ENCODE measurements around the gene METRN. TPM values are rescaled to one million over a fixed set of nuclear protein-coding genes. Genes with fewer than 3 reads are reported as not detected.

METRN gene
- total RNA-seq, 4 donors from 2014 or later: 4.9 to 47.2 (median 35.2) TPM

DNA sequence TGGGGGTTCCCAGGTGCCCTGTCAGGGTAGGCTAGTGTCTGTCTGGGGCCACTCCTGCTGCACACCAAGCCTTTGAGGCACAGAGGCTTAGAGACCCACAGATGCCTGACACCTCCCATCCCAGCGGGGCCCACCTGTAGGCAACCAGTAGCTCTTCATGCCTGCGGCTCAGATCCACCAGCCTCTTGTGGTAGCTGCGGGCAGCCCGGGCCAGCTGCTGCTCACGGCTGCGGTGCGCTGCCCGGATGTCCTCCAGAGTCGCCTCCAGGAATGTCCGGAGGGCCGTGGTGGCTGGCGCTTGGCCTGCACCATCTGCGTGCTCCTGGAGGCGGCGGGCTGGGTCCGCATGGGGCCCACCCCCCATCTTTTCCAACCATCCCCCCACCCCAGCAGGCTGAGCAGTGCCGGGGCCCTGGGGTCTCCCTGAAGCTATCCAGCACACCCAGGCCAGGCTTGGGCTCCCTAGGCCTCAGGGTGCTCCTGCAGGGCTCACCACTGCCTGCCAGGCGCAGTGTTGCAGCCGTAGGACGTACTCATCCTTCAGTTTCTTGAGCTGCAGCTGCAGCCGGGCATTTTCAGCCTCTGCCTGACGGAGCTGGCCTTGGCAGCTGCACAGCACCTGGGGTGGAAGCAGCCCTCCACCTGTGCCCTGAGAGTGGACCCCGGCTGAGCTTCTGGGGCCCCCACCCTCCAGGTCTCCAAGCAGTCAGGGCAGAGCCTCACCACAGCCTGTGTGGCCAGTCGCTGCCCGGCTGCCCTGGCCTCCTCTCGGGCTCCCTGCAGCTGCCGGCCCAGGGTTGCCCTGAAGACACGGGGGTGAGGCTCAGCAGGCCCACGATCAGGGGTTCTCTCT lies 9.5 kb downstream of the METRN start:
- Histone ChIP-seq H3K9me3 (no peaks in the 10 kb centered on the region), H3K36me3 (no peaks in the 10 kb centered on the region), H3K27me3 (peaks cover 45% of the 10 kb centered on the region), H3K4me3 (no peak overlapping the region), H3K27ac (no peak overlapping the region), H3K4me1 (peaks cover 35 to 52% (median 47%) of the 10 kb centered on the region in 4 donors)
- no peak for DNase-seq
- WGBS, 2 donors (ENCODE audit: low coverage in 1 of 2): 51% methylated on average over 26 of the region's 29 CpGs; no CpG with 5 or more reads in 1 of the 2 donors
- TF ChIP-seq EP300 (IDR thresholded peaks at IDR 0.05; ENCODE audit: low read depth) (no peak), POLR2AphosphoS5 (IDR thresholded peaks at IDR 0.05) (no peak), POLR2A (IDR thresholded peaks at IDR 0.05) (no peak)
- TF ChIP-seq, protein P1, sequence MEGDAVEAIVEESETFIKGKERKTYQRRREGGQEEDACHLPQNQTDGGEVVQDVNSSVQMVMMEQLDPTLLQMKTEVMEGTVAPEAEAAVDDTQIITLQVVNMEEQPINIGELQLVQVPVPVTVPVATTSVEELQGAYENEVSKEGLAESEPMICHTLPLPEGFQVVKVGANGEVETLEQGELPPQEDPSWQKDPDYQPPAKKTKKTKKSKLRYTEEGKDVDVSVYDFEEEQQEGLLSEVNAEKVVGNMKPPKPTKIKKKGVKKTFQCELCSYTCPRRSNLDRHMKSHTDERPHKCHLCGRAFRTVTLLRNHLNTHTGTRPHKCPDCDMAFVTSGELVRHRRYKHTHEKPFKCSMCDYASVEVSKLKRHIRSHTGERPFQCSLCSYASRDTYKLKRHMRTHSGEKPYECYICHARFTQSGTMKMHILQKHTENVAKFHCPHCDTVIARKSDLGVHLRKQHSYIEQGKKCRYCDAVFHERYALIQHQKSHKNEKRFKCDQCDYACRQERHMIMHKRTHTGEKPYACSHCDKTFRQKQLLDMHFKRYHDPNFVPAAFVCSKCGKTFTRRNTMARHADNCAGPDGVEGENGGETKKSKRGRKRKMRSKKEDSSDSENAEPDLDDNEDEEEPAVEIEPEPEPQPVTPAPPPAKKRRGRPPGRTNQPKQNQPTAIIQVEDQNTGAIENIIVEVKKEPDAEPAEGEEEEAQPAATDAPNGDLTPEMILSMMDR (IDR thresholded peaks at IDR 0.05): no peak
- intact Hi-C loops (cut with DNase I; ENCODE audit: low total_unique reads) (no loop called here), in situ Hi-C loops (cut with MboI; ENCODE audit: low pct_ligation_motif_present in 1 of 4, low pct_unique_long_range_greater_than_20kb in 1 of 4, low sequenced_read_pairs in 3 of 4) (no loop called here)

GRCh38 chr16:725041-725376 lies 10.1 kb downstream of the METRN start:
- 67% methylated on average over 2 of the region's 7 CpGs; no CpG with 5 or more reads in 1 of the 2 donors for WGBS, 2 donors (ENCODE audit: low coverage in 1 of 2)
- intact Hi-C loops (cut with DNase I; ENCODE audit: low total_unique reads): no loop called here
- Histone ChIP-seq H3K36me3 (no peaks in the 10 kb centered on the region), H3K4me1 (peaks cover 31 to 48% (median 42%) of the 10 kb centered on the region in 4 donors), H3K9me3 (no peaks in the 10 kb centered on the region), H3K27ac (no peak overlapping the region), H3K27me3 (peaks cover 45% of the 10 kb centered on the region), H3K4me3 (no peak overlapping the region)
- TF ChIP-seq EP300 (IDR thresholded peaks at IDR 0.05; ENCODE audit: low read depth) (no peak), POLR2AphosphoS5 (IDR thresholded peaks at IDR 0.05) (no peak), POLR2A (IDR thresholded peaks at IDR 0.05) (no peak)
- TF ChIP-seq, protein P1 (IDR thresholded peaks at IDR 0.05): no peak
- DNase-seq: no peak
- in situ Hi-C loops (cut with MboI; ENCODE audit: low pct_ligation_motif_present in 1 of 4, low pct_unique_long_range_greater_than_20kb in 1 of 4, low sequenced_read_pairs in 3 of 4): no loop called here

GRCh38 chr16:725463-726187 lies 10.7 kb downstream of the METRN start:
- H3K36me3 ChIP-seq: no peaks in the 10 kb centered on the region

GRCh38 chr16:726188-726437 lies 11.2 kb downstream of the METRN start:
- WGBS, 2 donors (ENCODE audit: low coverage in 1 of 2): 28% methylated on average over 8 of the region's 9 CpGs; no CpG with 5 or more reads in 1 of the 2 donors
- in situ Hi-C loops (cut with MboI; ENCODE audit: low pct_ligation_motif_present in 1 of 4, low pct_unique_long_range_greater_than_20kb in 1 of 4, low sequenced_read_pairs in 3 of 4) (no loop called here), intact Hi-C loops (cut with DNase I; ENCODE audit: low total_unique reads) (no loop called here)
- Histone ChIP-seq H3K4me1 (peaks cover 28 to 39% (median 35%) of the 10 kb centered on the region in 4 donors), H3K36me3 (no peaks in the 10 kb centered on the region), H3K9me3 (no peaks in the 10 kb centered on the region), H3K27me3 (peaks cover 45% of the 10 kb centered on the region), H3K27ac (no peak overlapping the region), H3K4me3 (peak overlapping the region in 1 of 4 donors; percentile 44)
- TF ChIP-seq POLR2AphosphoS5 (IDR thresholded peaks at IDR 0.05) (no peak), POLR2A (IDR thresholded peaks at IDR 0.05) (no peak), EP300 (IDR thresholded peaks at IDR 0.05; ENCODE audit: low read depth) (no peak)
- TF ChIP-seq, protein P1 (IDR thresholded peaks at IDR 0.05): no peak
- no peak for DNase-seq

More at GRCh38 chr16:725463-726187, 10.7 kb downstream of the METRN start:
- in situ Hi-C loops (cut with MboI; ENCODE audit: low pct_ligation_motif_present in 1 of 4, low pct_unique_long_range_greater_than_20kb in 1 of 4, low sequenced_read_pairs in 3 of 4): no loop called here
- 52% methylated on average over 18 of the region's 23 CpGs; no CpG with 5 or more reads in 1 of the 2 donors for WGBS, 2 donors (ENCODE audit: low coverage in 1 of 2)
- Histone ChIP-seq H3K27me3 (peaks cover 45% of the 10 kb centered on the region), H3K4me1 (peaks cover 28 to 41% (median 36%) of the 10 kb centered on the region in 4 donors), H3K4me3 (no peak overlapping the region), H3K9me3 (no peaks in the 10 kb centered on the region), H3K27ac (no peak overlapping the region)
- TF ChIP-seq POLR2AphosphoS5 (IDR thresholded peaks at IDR 0.05) (no peak), POLR2A (IDR thresholded peaks at IDR 0.05) (no peak), EP300 (IDR thresholded peaks at IDR 0.05; ENCODE audit: low read depth) (no peak)
- TF ChIP-seq, protein P1 (IDR thresholded peaks at IDR 0.05): no peak
- no peak for DNase-seq
- intact Hi-C loops (cut with DNase I; ENCODE audit: low total_unique reads): no loop called here

Measured in transverse colon (tissue), 4 donors.